Breast epithelium (tissue), 4 donors: ENCODE results near the gene PNMA8A. TPM values are rescaled to one million over a fixed set of nuclear protein-coding genes. Genes with fewer than 3 reads are reported as not detected.
"Not testable (repeated sequence)": the region's sequence is repeated elsewhere in the genome, so short reads cannot be mapped to it uniquely, and the experiment has no call there.

Source experiments
- DNase-seq, 2 donors: peaks; one replicate each; pipeline ENCODE4 v3.0.0-alpha.2; 2019; ENCODE audit warnings: low spot score in 2 of 2
- H3K27ac ChIP-seq, 2 donors: fragments of 200-600 bp; sonication (generic) in 1 of 2; one replicate each; pipeline ENCODE4 v1.5.1; 2016 to 2019; ENCODE audit warnings: mild to moderate bottlenecking in 1 of 2
- H3K27me3 ChIP-seq, 2 donors: fragments of 200-600 bp; sonication (generic) in 1 of 2; one replicate each; pipeline versions ENCODE4 v1.5.1 to v1.6.0; 2017 to 2019; ENCODE audit warnings: control low read depth in 1 of 2, mild to moderate bottlenecking in 1 of 2
- H3K36me3 ChIP-seq: fragments of 200-600 bp; one replicate; pipeline ENCODE4 v1.5.1; 2019
- H3K4me1 ChIP-seq, 2 donors: fragments of 200-600 bp; sonication (generic); one replicate each; pipeline ENCODE4 v1.5.1; 2016 to 2019; ENCODE audit warnings: control low read depth in 1 of 2
- H3K4me3 ChIP-seq, 3 donors: fragments of 200-600 bp; sonication (generic); 1 replicate in 2 of 3; 2 replicates in 1 of 3; pipeline ENCODE4 v1.5.1; 2016 to 2019; ENCODE audit warnings: mild to moderate bottlenecking in 3 of 3, moderate library complexity in 2 of 3
- H3K9me3 ChIP-seq, 2 donors: fragments of 200-600 bp; sonication (generic) in 1 of 2; one replicate each; pipeline ENCODE4 v1.5.1; 2016 to 2019; ENCODE audit warnings: control low read depth in 1 of 2
- CTCF ChIP-seq, 3 donors: fragments of 450-650 bp; IDR thresholded peaks; one replicate each; pipeline ENCODE4 v1.5.1; 2016 to 2017; ENCODE audit warnings: antibody characterized with exemption in 3 of 3, mild to moderate bottlenecking in 3 of 3, moderate library complexity in 3 of 3
- POLR2A ChIP-seq: fragments of 450-650 bp; IDR thresholded peaks from one replicate; pipeline ENCODE4 v1.6.1; 2016; ENCODE audit warnings: antibody characterized with exemption, mild to moderate bottlenecking, moderate library complexity
- POLR2AphosphoS5 ChIP-seq, 3 donors: sonication (generic); formaldehyde crosslinking; IDR thresholded peaks; one replicate each; pipeline ENCODE4 v1.6.1; 2017; ENCODE audit warnings: antibody characterized with exemption in 3 of 3
- intact Hi-C: fragments of 100-400 bp; cut with DNase I; formaldehyde crosslinking; loops from one replicate; pipeline ENCODE4 v1.15.1; 2023; ENCODE audit warnings: low total_unique reads
- total RNA-seq, 3 donors: library from RNA; depleted of rRNA; stranded (reverse); fragments of >200 nt; gene quantifications; one replicate each; pipeline ENCODE4 v1.1.0, GENCODE V29; 2016

The PNMA8A gene
- total RNA-seq, 3 donors from 2014 or later, result 0.80 to 8.8 (median 2.3) TPM

DNA sequence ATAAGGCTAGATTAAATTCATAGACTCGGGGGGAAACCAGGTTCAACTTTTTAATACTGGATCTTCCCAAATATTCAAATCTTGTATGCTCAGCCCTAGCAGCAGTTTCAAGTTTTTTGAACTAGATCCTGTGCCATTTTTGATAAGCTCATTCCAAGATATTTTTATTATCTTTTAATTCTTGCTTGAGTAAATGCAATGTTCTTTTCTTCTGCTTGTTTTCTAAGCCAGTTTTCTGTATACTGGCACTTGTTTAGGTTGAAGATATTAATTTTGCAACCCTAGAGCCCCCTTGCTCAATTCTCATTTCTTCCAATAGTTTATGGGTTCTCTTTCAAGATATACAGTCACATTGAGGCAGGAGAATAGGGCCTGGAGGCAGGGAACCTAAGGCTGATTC lies 29.5 kb downstream of the PNMA8A start:
- no peak overlapping the region for H3K4me3 ChIP-seq
- H3K4me1 ChIP-seq, result no peaks in the 10 kb centered on the region
- no peak overlapping the region for H3K27ac ChIP-seq
- H3K36me3 ChIP-seq, result no peaks in the 10 kb centered on the region
- no peak for TF ChIP-seq CTCF (IDR thresholded peaks at IDR 0.05)
- no peak for TF ChIP-seq POLR2A
- no peak for TF ChIP-seq POLR2AphosphoS5 (IDR thresholded peaks at IDR 0.05)
- intact Hi-C loops, result no loop called here
- no peak for DNase-seq
- H3K27me3 ChIP-seq, result no peaks in the 10 kb centered on the region
- H3K9me3 ChIP-seq, result no peaks in the 10 kb centered on the region

- H3K27me3 ChIP-seq, H3K4me1 ChIP-seq, H3K36me3 ChIP-seq, H3K27ac ChIP-seq, intact Hi-C loops, DNase-seq, H3K4me3 ChIP-seq, H3K9me3 ChIP-seq: not testable (repeated sequence)
These were observed 35.7 kb downstream of the PNMA8A start for GRCh38 chr19:46435689-46436088.

GRCh38 chr19:46435009-46435408 lies 36.4 kb downstream of the PNMA8A start:
- H3K36me3 ChIP-seq, result no peaks in the 10 kb centered on the region
- no peak overlapping the region for H3K27ac ChIP-seq
- no peaks in the 10 kb centered on the region for H3K4me1 ChIP-seq
- no peaks in the 10 kb centered on the region for H3K9me3 ChIP-seq
- no peak overlapping the region for H3K4me3 ChIP-seq
- no peaks in the 10 kb centered on the region for H3K27me3 ChIP-seq
- DNase-seq, result no peak
- intact Hi-C loops, result no loop called here
- no peak for TF ChIP-seq POLR2A
- TF ChIP-seq CTCF (IDR thresholded peaks at IDR 0.05), result no peak
- TF ChIP-seq POLR2AphosphoS5 (IDR thresholded peaks at IDR 0.05), result no peak

GRCh38 chr19:46433470-46433869 lies 37.9 kb downstream of the PNMA8A start:
- intact Hi-C loops, result not testable (repeated sequence)

DNA sequence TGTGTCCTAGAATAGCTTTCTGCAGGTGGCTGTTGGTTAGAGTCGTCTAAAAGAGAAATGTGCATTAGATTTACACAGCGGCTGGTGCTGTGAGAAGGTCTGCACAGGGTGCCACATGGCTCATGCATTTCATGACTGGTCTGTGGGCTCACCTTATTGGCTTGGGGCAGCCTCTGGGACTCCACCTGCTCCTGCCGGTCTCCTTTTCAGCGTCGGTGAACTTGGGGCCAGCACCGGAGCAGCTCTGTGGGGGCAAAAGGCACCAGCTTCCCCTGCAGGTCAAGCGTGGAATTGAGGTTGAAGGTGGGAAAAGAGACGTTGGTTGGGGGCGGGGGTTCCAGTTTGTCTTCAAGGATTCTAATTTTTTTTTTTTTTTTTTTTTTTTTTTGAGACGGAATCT lies 39.5 kb downstream of the PNMA8A start:
- H3K9me3 ChIP-seq, result no peaks in the 10 kb centered on the region
- H3K27me3 ChIP-seq, result no peaks in the 10 kb centered on the region
- no peak overlapping the region for H3K4me3 ChIP-seq
- no peaks in the 10 kb centered on the region for H3K36me3 ChIP-seq
- no peak for TF ChIP-seq CTCF (IDR thresholded peaks at IDR 0.05)
- TF ChIP-seq POLR2A, result no peak
- intact Hi-C loops, result no loop called here
- no peak for DNase-seq
- no peak overlapping the region for H3K27ac ChIP-seq
- peaks cover 0 to 3% of the 10 kb centered on the region in 2 donors for H3K4me1 ChIP-seq

More at GRCh38 chr19:46433470-46433869, 37.9 kb downstream of the PNMA8A start:
- H3K27me3 ChIP-seq, H3K4me3 ChIP-seq, DNase-seq, H3K36me3 ChIP-seq, H3K4me1 ChIP-seq, H3K27ac ChIP-seq, H3K9me3 ChIP-seq: not testable (repeated sequence)

DNA sequence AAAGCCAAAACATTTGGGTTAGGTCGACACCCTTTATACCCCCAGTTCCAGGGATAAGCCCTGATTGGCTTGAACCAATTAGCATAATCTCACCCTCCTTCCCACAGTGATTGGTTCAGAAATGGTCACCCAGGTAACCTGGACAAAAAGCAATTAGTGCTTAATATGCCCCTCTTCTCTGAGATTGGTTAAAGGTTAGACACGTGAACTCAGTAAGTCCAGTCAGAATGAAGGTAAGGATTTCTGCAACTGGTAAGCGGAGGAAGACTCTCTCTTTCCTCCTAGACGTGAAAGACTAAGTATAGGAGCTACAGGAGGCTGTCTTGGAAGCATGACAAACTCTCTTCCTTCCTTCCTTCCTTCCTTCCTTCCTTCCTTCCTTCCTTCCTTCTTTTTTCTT lies 41.4 kb downstream of the PNMA8A start:
- intact Hi-C loops, result no loop called here
- Histone ChIP-seq H3K4me1 (peaks cover 0 to 3% of the 10 kb centered on the region in 2 donors), H3K36me3 (no peaks in the 10 kb centered on the region), H3K27me3 (no peaks in the 10 kb centered on the region), H3K4me3 (no peak overlapping the region), H3K9me3 (no peaks in the 10 kb centered on the region), H3K27ac (no peak overlapping the region)
- TF ChIP-seq CTCF (IDR thresholded peaks at IDR 0.05), result no peak
- TF ChIP-seq POLR2AphosphoS5 (IDR thresholded peaks at IDR 0.05), result no peak
- TF ChIP-seq POLR2A, result no peak
- DNase-seq, result no peak
